GM12878 (cell line): Measurements from ENCODE around the gene VPS26A. TPM values are rescaled to one million over a fixed set of nuclear protein-coding genes. Genes with fewer than 3 reads are reported as not detected.

Experiments used
- BCL11A ChIP-seq: IDR thresholded peaks from 2 replicates; pipeline ENCODE4 v1.6.1; 2011; ENCODE audit warnings: low read depth, low read length
- CTCF ChIP-seq, 3 experiments: IDR thresholded peaks in 2 of 3; conservative IDR thresholded peaks in 1 of 3; 2 replicates each; pipeline ENCODE4 v1.5.1; 2011; ENCODE audit warnings: low read depth in 3 of 3, low read length in 3 of 3, mild to moderate bottlenecking in 3 of 3, control low read depth in 2 of 3, moderate library complexity in 2 of 3, inconsistent platforms in 1 of 3, mixed read lengths in 1 of 3; ENCODE audit not compliant: control insufficient read depth in 2 of 3, insufficient read depth in 1 of 3; ENCODE audit errors: extremely low read depth in 1 of 3
- DPF2 ChIP-seq: fragments of 450-650 bp; IDR thresholded peaks from 2 replicates; pipeline ENCODE4 v1.6.1; 2017; ENCODE audit warnings: mild to moderate bottlenecking
- EED ChIP-seq: sonication (generic); IDR thresholded peaks from 2 replicates; pipeline ENCODE4 v1.6.1; 2016; ENCODE audit warnings: antibody characterized with exemption, low read depth
- FOXK2 ChIP-seq: fragments of 450-650 bp; IDR thresholded peaks from 2 replicates; pipeline ENCODE4 v1.6.1; 2017; ENCODE audit warnings: mild to moderate bottlenecking, moderate library complexity
- IKZF2 ChIP-seq, 2 experiments: fragments of 450-650 bp; IDR thresholded peaks; 2 replicates each; pipeline ENCODE4 v1.6.1; 2017; ENCODE audit warnings: mild to moderate bottlenecking in 2 of 2, moderate library complexity in 2 of 2
- KAT2A ChIP-seq: conservative IDR thresholded peaks from 2 replicates; pipeline ENCODE4 v1.6.1; 2011; ENCODE audit warnings: low read depth, low read length; ENCODE audit not compliant: control insufficient read depth
- KDM1A ChIP-seq: fragments of 200-600 bp; sonication (generic); IDR thresholded peaks from 2 replicates; pipeline ENCODE4 v1.6.1; 2016; ENCODE audit warnings: borderline replicate concordance
- MAX ChIP-seq: IDR thresholded peaks from 2 replicates; pipeline ENCODE4 v1.6.1; 2012; ENCODE audit warnings: low read depth, low read length, improper control_type of control experiment
- NR2C2 ChIP-seq: IDR thresholded peaks from 2 replicates; pipeline ENCODE4 v1.6.1; 2011; ENCODE audit warnings: borderline replicate concordance, low read depth; ENCODE audit not compliant: control insufficient read depth, insufficient read length
- RBBP5 ChIP-seq: fragments of 200-600 bp; sonication (generic); conservative IDR thresholded peaks from 2 replicates; pipeline ENCODE4 v1.6.1; 2016
- TARDBP ChIP-seq: IDR thresholded peaks from 2 replicates; pipeline ENCODE4 v1.6.1; 2016; ENCODE audit warnings: borderline replicate concordance
- ZNF207 ChIP-seq: fragments of 450-650 bp; IDR thresholded peaks from 2 replicates; pipeline ENCODE4 v1.6.1; 2014; ENCODE audit warnings: antibody characterized with exemption, mild to moderate bottlenecking, borderline replicate concordance
- ZNF687 ChIP-seq: fragments of 450-650 bp; IDR thresholded peaks from 2 replicates; pipeline ENCODE4 v1.6.1; 2017; ENCODE audit warnings: mild to moderate bottlenecking, moderate library complexity
- polyA plus RNA-seq, 11 experiments: library from polyadenylated mRNA; depleted of rRNA in 4 of 11; unstranded in 6 of 11; stranded (reverse) in 5 of 11; fragments of >200 nt; fragmentation: Nextera tagmentation in 4 of 11; fragmentation: Illumina TruSeq in 1 of 11; extraction: Ambion mirVana in 4 of 11; extraction: Trizol in 1 of 11; gene quantifications; 1 replicate in 1 of 11; 2 replicates in 10 of 11; pipeline versions ENCODE4 v1.2.1 to v1.2.3, GENCODE V29; 2011 to 2016; ENCODE audit warnings: inconsistent platforms in 2 of 11, missing spikeins in 2 of 11, low read depth in 1 of 11
- total RNA-seq, 4 experiments: library from RNA; depleted of rRNA in 3 of 4; stranded (reverse); fragments of >200 nt in 3 of 4; fragmentation: Illumina TruSeq in 1 of 4; extraction: Trizol in 1 of 4; gene quantifications; 2 replicates each; pipeline versions ENCODE4 v1.2.1 to v1.2.3, GENCODE V29; 2013 to 2021
- TF ChIP-seq, protein P1 (sequence below): fragments of 450-650 bp; formaldehyde crosslinking; IDR thresholded peaks from 2 replicates; pipeline ENCODE4 v1.5.0; 2022; ENCODE audit warnings: mild to moderate bottlenecking, missing genetic modification characterization
- TF ChIP-seq, protein P2 (sequence below): fragments of 450-650 bp; formaldehyde crosslinking; IDR thresholded peaks from 2 replicates; pipeline ENCODE4 v1.4.0; 2022; ENCODE audit warnings: mild to moderate bottlenecking, moderate library complexity

Gene VPS26A
- total and polyA plus RNA-seq, 10 of the 15 experiments (the other 5 are each of a cell fraction or from before 2014, with no cell fraction given) = 16.8 to 72.3 (median 26.8) TPM

DNA sequence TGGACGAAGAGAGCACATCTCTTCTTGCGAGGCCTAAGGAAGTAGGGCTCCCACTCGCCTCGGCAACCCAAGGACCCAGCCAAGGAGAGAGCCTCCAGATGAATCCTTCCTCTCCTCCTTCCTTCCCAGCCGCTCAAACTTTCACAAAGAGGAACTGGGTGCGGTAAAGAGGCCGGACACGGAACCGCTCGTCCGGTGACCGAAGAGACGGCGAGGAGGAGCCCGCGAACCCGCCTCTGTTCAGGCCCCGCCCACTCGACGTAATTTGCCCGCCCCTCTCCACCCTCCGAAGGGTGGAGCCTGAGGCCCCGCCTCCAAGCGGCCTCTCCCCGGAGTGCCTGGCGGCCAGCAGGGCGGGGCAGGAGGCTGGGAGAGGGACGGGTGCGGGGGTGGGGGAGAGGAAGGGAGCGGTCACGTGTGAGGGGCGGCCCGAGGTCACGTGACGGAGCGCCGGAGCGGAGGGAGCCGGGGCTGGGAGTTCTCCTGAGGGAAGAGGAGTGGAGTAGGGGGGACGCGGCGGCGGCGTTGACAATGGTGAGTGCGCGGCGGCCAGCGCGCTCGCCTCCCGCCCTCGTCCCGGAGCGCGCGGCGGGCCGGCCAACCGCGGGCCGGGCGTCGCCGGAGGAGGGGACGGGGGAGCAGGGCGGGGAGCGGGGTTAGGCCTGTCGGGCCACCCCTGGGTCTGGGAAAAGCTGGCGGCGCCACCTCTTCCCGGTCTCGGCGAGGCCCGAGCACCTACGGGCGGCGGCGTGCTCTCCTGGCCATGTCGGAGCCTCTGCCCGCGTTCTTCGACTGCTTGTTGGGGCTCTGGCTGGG is at the start of gene VPS26A (continued):
- TF ChIP-seq ZNF207 (no peak), CTCF (IDR thresholded peaks at IDR 0.05 in 2 of 3, conservative IDR thresholded peaks at IDR 0.05 in 1 of 3; ENCODE audit: control insufficient read depth in 2 of 3, extremely low read depth in 1 of 3, insufficient read depth in 1 of 3, low read depth in 3 of 3, low read length in 3 of 3) (peak; percentile 58 to 78 (median 60); a peak in 5 of 6 replicates), NR2C2 (no peak), FOXK2 (no peak), KAT2A (no peak), TARDBP (no peak), BCL11A (no peak), DPF2 (peak; percentile 72; the same call in 1 of the 2 replicates), IKZF2 (IDR thresholded peaks at IDR 0.05) (peak in 1 of 2 experiments; percentile 40; a peak in 1 of 4 replicates), RBBP5 (no peak), ZNF687 (peak; percentile 47), EED (0 out of 2 replicates have a peak, but pooled peaks have one; percentile 15), KDM1A (no peak), MAX (peak; percentile 77; the same call in 1 of the 2 replicates)
- TF ChIP-seq, protein P1, sequence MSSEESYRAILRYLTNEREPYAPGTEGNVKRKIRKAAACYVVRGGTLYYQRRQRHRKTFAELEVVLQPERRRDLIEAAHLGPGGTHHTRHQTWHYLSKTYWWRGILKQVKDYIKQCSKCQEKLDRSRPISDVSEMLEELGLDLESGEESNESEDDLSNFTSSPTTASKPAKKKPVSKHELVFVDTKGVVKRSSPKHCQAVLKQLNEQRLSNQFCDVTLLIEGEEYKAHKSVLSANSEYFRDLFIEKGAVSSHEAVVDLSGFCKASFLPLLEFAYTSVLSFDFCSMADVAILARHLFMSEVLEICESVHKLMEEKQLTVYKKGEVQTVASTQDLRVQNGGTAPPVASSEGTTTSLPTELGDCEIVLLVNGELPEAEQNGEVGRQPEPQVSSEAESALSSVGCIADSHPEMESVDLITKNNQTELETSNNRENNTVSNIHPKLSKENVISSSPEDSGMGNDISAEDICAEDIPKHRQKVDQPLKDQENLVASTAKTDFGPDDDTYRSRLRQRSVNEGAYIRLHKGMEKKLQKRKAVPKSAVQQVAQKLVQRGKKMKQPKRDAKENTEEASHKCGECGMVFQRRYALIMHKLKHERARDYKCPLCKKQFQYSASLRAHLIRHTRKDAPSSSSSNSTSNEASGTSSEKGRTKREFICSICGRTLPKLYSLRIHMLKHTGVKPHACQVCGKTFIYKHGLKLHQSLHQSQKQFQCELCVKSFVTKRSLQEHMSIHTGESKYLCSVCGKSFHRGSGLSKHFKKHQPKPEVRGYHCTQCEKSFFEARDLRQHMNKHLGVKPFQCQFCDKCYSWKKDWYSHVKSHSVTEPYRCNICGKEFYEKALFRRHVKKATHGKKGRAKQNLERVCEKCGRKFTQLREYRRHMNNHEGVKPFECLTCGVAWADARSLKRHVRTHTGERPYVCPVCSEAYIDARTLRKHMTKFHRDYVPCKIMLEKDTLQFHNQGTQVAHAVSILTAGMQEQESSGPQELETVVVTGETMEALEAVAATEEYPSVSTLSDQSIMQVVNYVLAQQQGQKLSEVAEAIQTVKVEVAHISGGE (CRISPR knock-in tag) = 0 out of 2 replicates have a peak, but pooled peaks have one; percentile 38
- TF ChIP-seq, protein P2, sequence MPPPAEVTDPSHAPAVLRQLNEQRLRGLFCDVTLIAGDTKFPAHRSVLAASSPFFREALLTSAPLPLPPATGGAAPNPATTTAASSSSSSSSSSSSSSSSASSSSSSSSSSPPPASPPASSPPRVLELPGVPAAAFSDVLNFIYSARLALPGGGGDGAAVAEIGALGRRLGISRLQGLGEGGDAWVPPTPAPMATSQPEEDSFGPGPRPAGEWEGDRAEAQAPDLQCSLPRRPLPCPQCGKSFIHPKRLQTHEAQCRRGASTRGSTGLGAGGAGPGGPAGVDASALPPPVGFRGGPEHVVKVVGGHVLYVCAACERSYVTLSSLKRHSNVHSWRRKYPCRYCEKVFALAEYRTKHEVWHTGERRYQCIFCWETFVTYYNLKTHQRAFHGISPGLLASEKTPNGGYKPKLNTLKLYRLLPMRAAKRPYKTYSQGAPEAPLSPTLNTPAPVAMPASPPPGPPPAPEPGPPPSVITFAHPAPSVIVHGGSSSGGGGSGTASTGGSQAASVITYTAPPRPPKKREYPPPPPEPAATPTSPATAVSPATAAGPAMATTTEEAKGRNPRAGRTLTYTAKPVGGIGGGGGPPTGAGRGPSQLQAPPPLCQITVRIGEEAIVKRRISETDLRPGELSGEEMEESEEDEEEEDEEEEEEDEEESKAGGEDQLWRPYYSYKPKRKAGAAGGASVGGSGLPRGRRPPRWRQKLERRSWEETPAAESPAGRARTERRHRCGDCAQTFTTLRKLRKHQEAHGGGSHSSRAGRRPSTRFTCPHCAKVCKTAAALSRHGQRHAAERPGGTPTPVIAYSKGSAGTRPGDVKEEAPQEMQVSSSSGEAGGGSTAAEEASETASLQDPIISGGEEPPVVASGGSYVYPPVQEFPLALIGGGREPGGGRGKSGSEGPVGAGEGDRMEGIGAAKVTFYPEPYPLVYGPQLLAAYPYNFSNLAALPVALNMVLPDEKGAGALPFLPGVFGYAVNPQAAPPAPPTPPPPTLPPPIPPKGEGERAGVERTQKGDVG (CRISPR knock-in tag) = 0 out of 2 replicates have a peak, but pooled peaks have one; percentile 73
